T-helper 2 cell treated with Interferon-gamma antibody and Interleukin-4, amounts not matched to agents 5 μg/mL and 100 μg/mL, for 36 hours (primary cell): ENCODE data around the gene NGDN.
"Not testable (repeated sequence)": the region's sequence is repeated elsewhere in the genome, so short reads cannot be mapped to it uniquely, and the experiment has no call there.

Source experiments
- DNase-seq: peaks from one replicate; pipeline ENCODE4 v3.0.0; 2021; ENCODE audit warnings: low spot score
- H3K27ac Mint-ChIP-seq: one replicate; pipeline ENCODE4 v1.8.0; 2021; ENCODE audit warnings: mild to moderate bottlenecking, mixed read lengths
- H3K27me3 Mint-ChIP-seq: one replicate; pipeline ENCODE4 v1.8.0; 2021; ENCODE audit warnings: low read depth, mixed read lengths
- H3K36me3 Mint-ChIP-seq: one replicate; pipeline ENCODE4 v1.8.0; 2021; ENCODE audit warnings: low read depth, mixed read lengths
- H3K4me1 Mint-ChIP-seq: one replicate; pipeline ENCODE4 v1.8.0; 2021; ENCODE audit warnings: low read depth, mixed read lengths
- H3K4me3 Mint-ChIP-seq: one replicate; pipeline ENCODE4 v1.8.0; 2022; ENCODE audit warnings: mild to moderate bottlenecking, moderate library complexity, mixed read lengths
- H3K9me3 Mint-ChIP-seq: one replicate; pipeline ENCODE4 v1.8.0; 2021; ENCODE audit warnings: mixed read lengths

NGDN gene

DNA sequence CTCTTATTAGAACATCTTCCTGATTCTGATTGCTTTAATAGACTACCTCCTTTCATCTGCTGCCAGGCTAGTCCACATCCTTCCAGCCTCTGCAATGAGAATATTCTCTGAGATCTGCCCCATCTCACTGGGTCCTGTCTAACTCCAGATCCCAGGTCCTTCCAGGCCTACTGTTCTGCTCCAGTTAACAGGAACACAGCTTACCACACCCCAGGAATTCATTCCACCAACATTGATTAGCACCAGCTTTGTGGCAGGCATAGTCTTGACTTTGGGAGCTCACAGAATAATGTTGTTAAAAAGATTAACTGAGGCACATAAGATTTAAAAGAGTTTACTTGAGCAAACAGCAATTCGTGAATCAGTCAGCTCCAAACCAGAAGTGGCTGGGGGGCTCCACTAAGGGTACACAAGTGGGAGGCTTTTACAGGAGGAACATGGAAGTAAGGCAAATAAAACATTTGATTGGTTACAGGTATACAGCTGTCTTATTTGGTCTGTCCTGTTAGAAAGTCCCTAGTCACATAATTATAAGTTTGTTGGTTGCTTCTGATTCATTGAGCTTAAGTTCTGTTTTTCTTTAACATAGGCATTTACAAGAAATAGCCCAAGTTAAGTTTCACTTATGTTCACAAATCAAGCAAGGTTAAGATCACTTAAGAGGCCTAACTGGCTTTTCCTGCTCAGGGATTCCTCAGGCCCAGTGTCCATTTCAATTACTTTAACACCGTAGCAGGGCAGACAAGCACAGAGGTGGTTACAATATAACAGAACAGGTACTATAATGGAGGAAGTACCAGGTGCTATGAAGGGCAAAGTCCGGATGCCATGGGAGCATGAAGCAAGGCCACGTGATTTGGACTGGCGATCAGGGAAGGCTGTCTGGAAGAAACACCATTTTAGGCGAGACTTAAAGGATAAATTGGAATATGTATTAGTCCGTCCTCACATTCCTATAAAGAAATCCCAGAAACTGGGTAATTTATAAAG is 21.8 kb upstream of the NGDN start:
- no peaks in the 10 kb centered on the region for H3K9me3 Mint-ChIP-seq
- peaks cover 2% of the 10 kb centered on the region for H3K4me1 Mint-ChIP-seq
- H3K4me3 Mint-ChIP-seq = no peak overlapping the region
- H3K27ac Mint-ChIP-seq = peak overlapping the region; percentile 26
- no peak for DNase-seq
- no peaks in the 10 kb centered on the region for H3K36me3 Mint-ChIP-seq
- H3K27me3 Mint-ChIP-seq = peaks cover 4% of the 10 kb centered on the region

- H3K36me3 Mint-ChIP-seq = no peaks in the 10 kb centered on the region
- no peak overlapping the region for H3K27ac Mint-ChIP-seq
- no peak for DNase-seq
- no peaks in the 10 kb centered on the region for H3K9me3 Mint-ChIP-seq
- no peak overlapping the region for H3K4me3 Mint-ChIP-seq
- peaks cover 9% of the 10 kb centered on the region for H3K27me3 Mint-ChIP-seq
- peaks cover 2% of the 10 kb centered on the region for H3K4me1 Mint-ChIP-seq
These were observed 20.2 kb upstream of the NGDN start for GRCh38 chr14:23449314-23449713.

DNA sequence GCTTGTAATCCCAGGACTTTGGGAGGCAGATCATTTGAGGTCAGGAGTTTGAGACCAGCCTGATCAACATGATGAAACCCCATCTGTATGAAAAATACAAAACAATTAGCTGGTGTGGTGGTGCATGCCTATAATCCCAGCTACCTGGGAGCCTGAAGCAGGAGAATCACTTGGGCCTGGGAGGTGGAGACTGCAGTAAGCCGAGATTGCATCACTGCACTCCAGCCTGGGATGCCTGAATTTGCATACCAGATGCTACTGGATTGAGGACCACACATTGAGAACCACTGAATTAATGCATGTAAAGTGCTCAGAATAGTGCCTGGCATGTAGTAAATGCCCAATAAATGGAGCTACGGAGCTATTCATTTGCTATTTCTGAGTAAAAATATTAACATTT is 19.1 kb upstream of the NGDN start:
- no peaks in the 10 kb centered on the region for H3K9me3 Mint-ChIP-seq
- H3K27me3 Mint-ChIP-seq = peaks cover 14% of the 10 kb centered on the region
- no peak overlapping the region for H3K27ac Mint-ChIP-seq
- no peak for DNase-seq
- H3K4me3 Mint-ChIP-seq = no peak overlapping the region
- H3K4me1 Mint-ChIP-seq = peaks cover 2% of the 10 kb centered on the region
- no peaks in the 10 kb centered on the region for H3K36me3 Mint-ChIP-seq

DNA sequence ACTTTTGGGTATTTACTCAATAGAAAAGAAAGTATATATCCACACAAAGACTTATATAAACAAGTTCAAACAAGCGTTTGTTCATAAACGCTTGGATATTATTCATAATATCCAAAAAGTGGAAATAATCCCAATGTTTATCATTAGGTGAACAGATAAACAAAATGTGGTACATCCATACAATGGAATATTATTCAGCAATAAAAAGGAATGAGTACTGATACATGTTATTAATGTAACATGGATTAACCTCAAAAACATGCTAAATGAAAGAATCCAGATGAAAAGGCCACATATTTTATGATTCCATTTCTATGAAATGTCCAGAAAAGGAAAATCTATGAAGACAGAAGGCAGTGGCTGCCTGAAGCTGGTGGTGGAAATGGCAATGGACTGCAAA is 17.3 kb upstream of the NGDN start:
- Mint-ChIP-seq H3K36me3 (no peaks in the 10 kb centered on the region), H3K27me3 (peaks cover 14% of the 10 kb centered on the region), H3K9me3 (no peaks in the 10 kb centered on the region), H3K4me1 (peaks cover under 1% of the 10 kb centered on the region), H3K27ac (no peak overlapping the region), H3K4me3 (no peak overlapping the region)
- DNase-seq = no peak

DNA sequence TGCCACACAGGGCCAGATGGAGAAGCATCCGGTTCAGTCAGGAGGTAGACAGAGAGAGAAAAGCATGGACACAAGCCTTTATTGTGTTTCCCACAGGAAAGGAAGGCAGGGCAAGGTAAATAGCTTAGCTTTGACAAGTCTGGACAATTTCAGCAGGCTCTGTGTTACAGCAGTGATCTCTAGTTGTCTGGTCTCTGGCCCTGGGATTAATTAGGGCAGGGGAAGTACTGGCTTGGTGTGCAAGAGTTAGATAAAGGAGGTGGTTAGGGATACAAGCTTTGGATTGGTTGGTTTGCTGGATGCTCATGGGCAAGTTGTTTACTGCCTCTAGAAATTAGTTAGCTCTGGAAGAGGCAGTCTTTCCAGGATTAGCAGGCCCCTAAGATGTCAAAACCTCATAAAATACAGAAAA is 15.1 kb upstream of the NGDN start:
- H3K27me3 Mint-ChIP-seq = peaks cover 23% of the 10 kb centered on the region
- no peaks in the 10 kb centered on the region for H3K9me3 Mint-ChIP-seq
- DNase-seq = no peak
- H3K4me1 Mint-ChIP-seq = no peaks in the 10 kb centered on the region
- H3K4me3 Mint-ChIP-seq = no peak overlapping the region
- no peak overlapping the region for H3K27ac Mint-ChIP-seq
- no peaks in the 10 kb centered on the region for H3K36me3 Mint-ChIP-seq

GRCh38 chr14:23456883-23457586 is 12.5 kb upstream of the NGDN start:
- peaks cover 28% of the 10 kb centered on the region for H3K27me3 Mint-ChIP-seq
- not testable (repeated sequence) for H3K4me1 Mint-ChIP-seq, H3K9me3 Mint-ChIP-seq, H3K27ac Mint-ChIP-seq, H3K4me3 Mint-ChIP-seq, H3K36me3 Mint-ChIP-seq, DNase-seq

DNA sequence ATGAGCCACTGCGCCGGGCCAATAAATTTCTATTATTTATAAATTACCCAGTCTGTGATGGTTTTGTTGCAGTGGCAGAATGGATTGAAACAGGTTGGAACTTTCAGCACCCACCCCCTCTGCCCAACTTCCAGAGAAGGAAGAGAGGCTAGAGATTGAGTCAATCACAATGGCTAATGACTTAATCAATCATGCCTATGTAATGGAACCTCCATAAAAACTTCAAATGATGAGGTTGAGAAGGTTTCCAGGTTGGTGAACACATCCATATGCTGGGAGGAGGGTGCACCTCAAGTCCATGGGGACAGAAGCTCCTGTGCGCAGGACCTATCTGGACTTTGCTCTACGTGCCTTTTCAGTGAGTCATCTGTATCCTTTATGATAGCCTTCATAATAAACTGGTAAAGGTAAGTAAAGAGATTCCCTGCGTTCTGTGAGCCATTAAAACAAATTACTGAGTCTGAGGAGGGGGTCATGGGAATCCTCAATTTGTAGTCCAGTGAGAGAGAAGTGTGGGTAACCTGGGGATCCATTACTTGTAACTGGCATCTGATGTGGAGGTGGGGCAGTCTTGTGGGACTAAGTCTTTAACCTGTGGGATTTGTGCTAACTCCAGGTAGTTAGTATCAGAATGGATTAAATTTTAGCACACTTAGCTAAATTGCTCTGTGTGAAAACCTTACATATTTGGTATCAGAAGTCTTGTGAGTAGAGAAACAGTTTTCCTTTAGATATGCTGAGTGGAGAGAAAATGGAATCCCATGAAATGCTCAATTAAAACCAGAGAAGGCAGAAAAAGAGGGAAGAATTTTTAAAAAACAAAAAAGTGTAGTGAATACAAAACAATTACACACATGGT is 11.7 kb upstream of the NGDN start:
- no peak overlapping the region for H3K4me3 Mint-ChIP-seq
- no peak for DNase-seq
- no peaks in the 10 kb centered on the region for H3K9me3 Mint-ChIP-seq
- H3K4me1 Mint-ChIP-seq = no peaks in the 10 kb centered on the region
- no peak overlapping the region for H3K27ac Mint-ChIP-seq
- no peaks in the 10 kb centered on the region for H3K36me3 Mint-ChIP-seq
- H3K27me3 Mint-ChIP-seq = peaks cover 28% of the 10 kb centered on the region

DNA sequence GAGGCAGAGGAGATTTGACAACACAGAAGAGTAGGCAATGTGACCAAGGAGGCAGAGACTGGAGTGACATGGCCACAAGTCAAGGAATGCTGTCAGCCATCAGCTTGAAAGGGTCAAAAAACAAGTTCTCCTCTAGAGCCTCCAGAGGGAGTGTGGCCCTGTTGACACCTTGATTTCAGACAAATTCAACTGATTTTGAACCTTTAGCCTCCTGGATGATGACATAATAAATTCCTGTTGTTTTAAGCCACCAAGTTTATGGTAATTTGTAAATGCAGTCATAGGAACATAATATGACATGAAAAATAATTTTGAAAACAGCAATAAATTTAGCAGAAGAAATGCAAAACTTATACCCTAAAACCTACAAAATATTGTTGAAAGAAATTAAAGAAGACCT is 8.5 kb upstream of the NGDN start:
- H3K36me3 Mint-ChIP-seq = no peaks in the 10 kb centered on the region
- H3K9me3 Mint-ChIP-seq = no peaks in the 10 kb centered on the region
- no peak for DNase-seq
- peaks cover 18% of the 10 kb centered on the region for H3K27me3 Mint-ChIP-seq
- H3K27ac Mint-ChIP-seq = no peak overlapping the region
- no peak overlapping the region for H3K4me3 Mint-ChIP-seq
- H3K4me1 Mint-ChIP-seq = no peaks in the 10 kb centered on the region

DNA sequence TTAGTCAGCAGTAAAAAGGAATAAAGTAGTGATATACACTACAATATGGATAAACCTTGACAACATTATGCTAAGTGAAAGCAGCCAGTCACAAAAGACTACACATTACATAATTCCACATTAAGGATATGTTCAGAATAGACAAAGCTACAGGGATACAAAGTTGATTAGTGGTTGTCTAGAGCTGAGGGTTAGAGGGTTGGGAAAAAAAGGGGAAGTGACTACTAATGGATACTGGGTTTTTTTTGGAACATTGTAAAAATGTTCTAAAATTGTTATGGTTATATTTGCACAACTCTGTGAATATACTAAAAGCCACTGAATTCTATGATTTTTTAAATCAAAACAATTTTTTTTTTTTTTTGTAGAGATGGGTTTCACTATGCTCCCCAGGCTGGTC is 4.8 kb upstream of the NGDN start:
- H3K4me1 Mint-ChIP-seq = no peaks in the 10 kb centered on the region
- peaks cover 8% of the 10 kb centered on the region for H3K27me3 Mint-ChIP-seq
- no peaks in the 10 kb centered on the region for H3K36me3 Mint-ChIP-seq
- peaks cover 2% of the 10 kb centered on the region for H3K9me3 Mint-ChIP-seq
- no peak overlapping the region for H3K27ac Mint-ChIP-seq
- DNase-seq = no peak
- no peak overlapping the region for H3K4me3 Mint-ChIP-seq

- peaks cover 2% of the 10 kb centered on the region for H3K9me3 Mint-ChIP-seq
- H3K27me3 Mint-ChIP-seq = peaks cover 5% of the 10 kb centered on the region
- no peak overlapping the region for H3K27ac Mint-ChIP-seq
- no peaks in the 10 kb centered on the region for H3K4me1 Mint-ChIP-seq
- DNase-seq = no peak
- H3K4me3 Mint-ChIP-seq = no peak overlapping the region
- no peaks in the 10 kb centered on the region for H3K36me3 Mint-ChIP-seq
These were observed 4.2 kb upstream of the NGDN start for GRCh38 chr14:23465261-23465660.

- peaks cover 2% of the 10 kb centered on the region for H3K9me3 Mint-ChIP-seq
- no peaks in the 10 kb centered on the region for H3K27me3 Mint-ChIP-seq
- no peak overlapping the region for H3K4me3 Mint-ChIP-seq
- H3K27ac Mint-ChIP-seq = no peak overlapping the region
- peaks cover 6% of the 10 kb centered on the region for H3K4me1 Mint-ChIP-seq
- peaks cover 8% of the 10 kb centered on the region for H3K36me3 Mint-ChIP-seq
- DNase-seq = no peak
These were observed 788 bp upstream of the NGDN start for GRCh38 chr14:23468704-23469126.

DNA sequence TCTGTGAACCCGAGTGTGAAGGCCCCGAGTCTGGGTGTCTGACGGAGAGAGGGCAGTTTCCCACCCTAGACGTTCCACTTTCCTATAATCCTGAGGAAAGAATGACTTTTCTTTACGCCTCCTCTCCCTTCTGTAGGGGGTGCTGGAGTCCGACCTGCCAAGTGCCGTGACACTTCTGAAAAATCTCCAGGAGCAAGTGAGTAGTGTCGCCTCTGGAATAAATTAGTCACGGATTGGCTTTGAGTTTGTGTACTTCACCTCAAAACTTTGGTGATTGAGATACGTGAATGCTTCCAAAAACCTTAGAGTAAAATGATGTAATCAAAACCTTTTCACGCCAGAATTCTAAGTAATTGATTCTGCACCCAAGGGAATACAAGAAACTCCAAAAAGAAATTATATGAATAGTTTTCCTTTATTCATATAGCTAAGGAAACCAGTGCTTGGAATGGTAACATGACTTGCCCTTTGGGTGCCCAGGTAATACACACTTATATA is 452 bp downstream of the NGDN start:
- no peak overlapping the region for H3K4me3 Mint-ChIP-seq
- H3K36me3 Mint-ChIP-seq = peaks cover 17% of the 10 kb centered on the region
- H3K9me3 Mint-ChIP-seq = peaks cover 2% of the 10 kb centered on the region
- no peaks in the 10 kb centered on the region for H3K27me3 Mint-ChIP-seq
- DNase-seq = no peak
- no peak overlapping the region for H3K27ac Mint-ChIP-seq
- peaks cover 6% of the 10 kb centered on the region for H3K4me1 Mint-ChIP-seq

GRCh38 chr14:23470947-23471346 is 1.4 kb downstream of the NGDN start:
- H3K4me1 Mint-ChIP-seq = peaks cover 6% of the 10 kb centered on the region
- no peaks in the 10 kb centered on the region for H3K27me3 Mint-ChIP-seq
- no peak overlapping the region for H3K27ac Mint-ChIP-seq
- peak overlapping the region; percentile 22 for H3K4me3 Mint-ChIP-seq
- H3K9me3 Mint-ChIP-seq = peaks cover 2% of the 10 kb centered on the region
- no peak for DNase-seq
- H3K36me3 Mint-ChIP-seq = peaks cover 25% of the 10 kb centered on the region
